A549 (cell line): ENCODE data around the gene ARHGAP22. TPM values are rescaled to one million over a fixed set of nuclear protein-coding genes. Genes with fewer than 3 reads are reported as not detected.

Experiments used
- ATAC-seq, 2 experiments: fragments of 200-7000 bp in 1 of 2; fragments of >200 bp in 1 of 2; cut with Nextera tagmentation in 1 of 2; cut with Tn5 transposase in 1 of 2; 3 replicates each; pipeline versions ENCODE4 v1.8.0 to v1.9.1; 2018 to 2020; ENCODE audit warnings: mild to moderate bottlenecking in 1 of 2, moderate library complexity in 1 of 2
- CTCF ChIA-PET: fragments of 300-600 bp; sonication (Branson Sonifier 250); formaldehyde crosslinking; extraction: SDS; loops from one replicate; lab custom pipeline; 2021; ENCODE audit warnings: antibody characterized with exemption, inconsistent platforms; lab: Yijun Ruan, JAX
- POLR2A ChIA-PET: fragments of 350-600 bp; formaldehyde crosslinking; extraction: SDS; loops from one replicate; lab custom pipeline; 2021; ENCODE audit warnings: antibody characterized with exemption, inconsistent platforms; lab: Yijun Ruan, JAX
- DNase-seq, 2 experiments: peaks; one replicate each; pipeline versions ENCODE4 v3.0.0 to v3.0.0-alpha.2; 2011 to 2016; ENCODE audit warnings: low read depth in 1 of 2, low spot score in 1 of 2
- FAIRE-seq: peaks from 2 replicates; lab custom pipeline; 2011; peaks lifted over from hg19 to GRCh38; lab: Jason Lieb, UNC
- H3K27ac ChIP-seq, 2 experiments: fragments of >200 bp; sonication (Bioruptor Twin); formaldehyde crosslinking; 3 replicates each; pipeline ENCODE4 v1.5.1; 2016 to 2017
- H3K4me1 ChIP-seq: fragments of >200 bp; sonication (Bioruptor Twin); formaldehyde crosslinking; 3 replicates; pipeline ENCODE4 v1.6.1; 2016
- H3K4me2 ChIP-seq: fragments of >200 bp; sonication (Bioruptor Twin); formaldehyde crosslinking; 3 replicates; pipeline ENCODE4 v1.6.1; 2016
- H3K4me3 ChIP-seq: fragments of >200 bp; sonication (Bioruptor Twin); formaldehyde crosslinking; 3 replicates; pipeline ENCODE4 v1.5.1; 2016
- H3K9me3 ChIP-seq: fragments of >200 bp; sonication (Bioruptor Twin); formaldehyde crosslinking; 3 replicates; pipeline ENCODE4 v1.6.1; 2016
- BHLHE40 ChIP-seq: IDR thresholded peaks from 2 replicates; pipeline ENCODE4 v1.6.1; 2012; ENCODE audit warnings: low read depth, low read length, inconsistent platforms
- CBX2 ChIP-seq: fragments of 200-600 bp; sonication (generic); IDR thresholded peaks from 2 replicates; pipeline ENCODE4 v1.6.1; 2016; ENCODE audit warnings: low read depth, mild to moderate bottlenecking, borderline replicate concordance
- CEBPB ChIP-seq, 2 experiments: fragments of >200 bp in 1 of 2; sonication (Bioruptor Twin) in 1 of 2; formaldehyde crosslinking in 1 of 2; IDR thresholded peaks; 2 replicates each; pipeline ENCODE4 v1.6.1; 2012 to 2016
- CHD2 ChIP-seq: fragments of 150-350 bp; IDR thresholded peaks from 2 replicates; pipeline ENCODE4 v1.6.1; 2014; ENCODE audit warnings: low read length; ENCODE audit not compliant: partially characterized antibody
- CHD4 ChIP-seq: fragments of 200-600 bp; sonication (generic); IDR thresholded peaks from 2 replicates; pipeline ENCODE4 v1.6.1; 2016; ENCODE audit warnings: antibody characterized with exemption, mild to moderate bottlenecking, borderline replicate concordance
- CTCF ChIP-seq: fragments of >200 bp; sonication (Bioruptor Twin); formaldehyde crosslinking; IDR thresholded peaks from 3 replicates; pipeline ENCODE4 v1.5.1; 2016
- EHMT2 ChIP-seq: fragments of 200-600 bp; sonication (generic); IDR thresholded peaks from 2 replicates; pipeline ENCODE4 v1.6.1; 2016; ENCODE audit warnings: antibody characterized with exemption, low read depth, mild to moderate bottlenecking, moderate library complexity
- ELK1 ChIP-seq: fragments of 150-350 bp; IDR thresholded peaks from 2 replicates; pipeline ENCODE4 v1.6.1; 2014; ENCODE audit warnings: low read depth, mild to moderate bottlenecking, low read length
- FOSL2 ChIP-seq, 2 experiments: fragments of 450-650 bp in 1 of 2; fragments of >200 bp in 1 of 2; sonication (Bioruptor Twin) in 1 of 2; formaldehyde crosslinking; IDR thresholded peaks; 2 replicates each; pipeline versions ENCODE4 v1.5.0 to v1.6.1; 2016 to 2020; ENCODE audit warnings: mild to moderate bottlenecking in 1 of 2, moderate library complexity in 1 of 2
- FOXS1 ChIP-seq: fragments of 250-450 bp; sonication (Bioruptor Pico); IDR thresholded peaks from 2 replicates; pipeline ENCODE4 v1.5.0; 2020; ENCODE audit warnings: mild to moderate bottlenecking, moderate library complexity
- GATA3 ChIP-seq: IDR thresholded peaks from 2 replicates; pipeline ENCODE4 v1.6.1; 2012; ENCODE audit warnings: borderline replicate concordance
- HDAC2 ChIP-seq: fragments of 200-600 bp; sonication (generic); IDR thresholded peaks from 2 replicates; pipeline ENCODE4 v1.6.1; 2016
- HES2 ChIP-seq: fragments of >200 bp; sonication (Bioruptor Twin); formaldehyde crosslinking; IDR thresholded peaks from 2 replicates; pipeline ENCODE4 v1.6.1; 2016
- HMGXB4 ChIP-seq: fragments of 250-450 bp; sonication (Bioruptor Pico); IDR thresholded peaks from 2 replicates; pipeline ENCODE4 v1.5.0; 2021; ENCODE audit warnings: mild to moderate bottlenecking, moderate library complexity, borderline replicate concordance
- HOXB13 ChIP-seq: fragments of 250-450 bp; sonication (Bioruptor Pico); IDR thresholded peaks from 2 replicates; pipeline ENCODE4 v1.5.0; 2020; ENCODE audit warnings: low read depth, mild to moderate bottlenecking, moderate library complexity
- HOXB5 ChIP-seq: fragments of 250-450 bp; sonication (Bioruptor Pico); IDR thresholded peaks from 2 replicates; pipeline ENCODE4 v1.5.0; 2020; ENCODE audit warnings: mild to moderate bottlenecking, moderate library complexity
- JUN ChIP-seq, 2 experiments: fragments of >200 bp; sonication (Bioruptor Twin); formaldehyde crosslinking; IDR thresholded peaks; 2 replicates in 1 of 2; 3 replicates in 1 of 2; pipeline ENCODE4 v1.6.1; 2016 to 2017
- NR3C1 ChIP-seq: fragments of >200 bp; sonication (Bioruptor Twin); formaldehyde crosslinking; IDR thresholded peaks from 3 replicates; pipeline ENCODE4 v1.6.1; 2017
- PHF8 ChIP-seq: fragments of 200-600 bp; sonication (generic); IDR thresholded peaks from 2 replicates; pipeline ENCODE4 v1.6.1; 2016; ENCODE audit warnings: low read depth, mild to moderate bottlenecking, antibody characterized with exemption, moderate library complexity, borderline replicate concordance
- RAD21 ChIP-seq, 2 experiments: fragments of >200 bp in 1 of 2; sonication (Bioruptor Twin) in 1 of 2; formaldehyde crosslinking in 1 of 2; IDR thresholded peaks in 1 of 2; conservative IDR thresholded peaks in 1 of 2; 2 replicates in 1 of 2; 3 replicates in 1 of 2; pipeline ENCODE4 v1.6.1; 2012 to 2018; ENCODE audit warnings: inconsistent platforms in 1 of 2
- RCOR1 ChIP-seq: fragments of 150-350 bp; IDR thresholded peaks from 2 replicates; pipeline ENCODE4 v1.6.1; 2014; ENCODE audit warnings: antibody characterized with exemption, low read length, low read depth
- RFX5 ChIP-seq: fragments of 450-650 bp; IDR thresholded peaks from 2 replicates; pipeline ENCODE4 v1.7.1; 2014; ENCODE audit warnings: antibody characterized with exemption, mild to moderate bottlenecking, moderate library complexity
- RNF2 ChIP-seq: fragments of 200-600 bp; sonication (generic); IDR thresholded peaks from 2 replicates; pipeline ENCODE4 v1.6.1; 2016; ENCODE audit warnings: low read depth, mild to moderate bottlenecking, antibody characterized with exemption, moderate library complexity, borderline replicate concordance
- SREBF2 ChIP-seq: fragments of 450-650 bp; IDR thresholded peaks from 2 replicates; pipeline ENCODE4 v1.6.1; 2014; ENCODE audit warnings: mild to moderate bottlenecking, moderate library complexity
- TFCP2L1 ChIP-seq: fragments of 250-450 bp; sonication (Bioruptor Pico); IDR thresholded peaks from 2 replicates; pipeline ENCODE4 v1.5.0; 2021; ENCODE audit warnings: mild to moderate bottlenecking
- USF2 ChIP-seq: fragments of 450-650 bp; IDR thresholded peaks from 2 replicates; pipeline ENCODE4 v1.6.1; 2014; ENCODE audit warnings: antibody characterized with exemption
- ZFP36 ChIP-seq: fragments of 450-650 bp; IDR thresholded peaks from 2 replicates; pipeline ENCODE4 v1.6.1; 2014; ENCODE audit warnings: borderline replicate concordance; ENCODE audit not compliant: partially characterized antibody
- ZNF302 ChIP-seq: fragments of 250-450 bp; sonication (Bioruptor Pico); IDR thresholded peaks from 2 replicates; pipeline ENCODE4 v1.9.0; 2021; ENCODE audit warnings: inconsistent platforms, mild to moderate bottlenecking, moderate library complexity
- WGBS: methylation state at CpG from one replicate; pipeline ENCODE4 v1.1.6; 2017; ENCODE audit errors: missing lambda C conversion rate; 5-methylcytosine and 5-hydroxymethylcytosine counted together
- polyA plus RNA-seq, 4 experiments: library from polyadenylated mRNA; depleted of rRNA in 3 of 4; stranded (reverse); fragments of >200 nt; fragmentation: RNase III in 1 of 4; extraction: RNeasy Plus Mini Kit Qiagen cat#74134 plus additional on column Dnase treatment in 1 of 4; gene quantifications; 2 replicates in 3 of 4; 3 replicates in 1 of 4; pipeline ENCODE4 v1.2.3, GENCODE V29; 2011 to 2017

Gene ARHGAP22
- polyA plus RNA-seq, 2 of the 4 experiments (the other 2 are of a cell fraction): 1.9 to 3.2 TPM

- Histone ChIP-seq H3K4me2 (no peak overlapping the region), H3K4me3 (no peak overlapping the region)
- no peak for FAIRE-seq
- POLR2A ChIA-PET: no interaction called here
- TF ChIP-seq ZFP36 (no peak), HOXB5 (no peak), RCOR1 (no peak), CEBPB (IDR thresholded peaks at IDR 0.05) (no peak), CBX2 (no peak)
- TF ChIP-seq, all 56 proteins: peak for 0
- H3K4me1 ChIP-seq: no peaks in the 10 kb centered on the region
- no peak overlapping the region for H3K27ac ChIP-seq
- WGBS: 91% methylated on average over 5 of the region's 5 CpGs
- CTCF ChIA-PET: interaction anchor here (1.3 to 1.7 kb wide), 2 partner anchors 9 to 46 kb away, joined by 3 to 4 read pairs; no protein-coding TSS in a partner anchor
- DNase-seq (no peak), ATAC-seq (no peak)
- no peaks in the 10 kb centered on the region for H3K9me3 ChIP-seq
These were observed 126.4 kb downstream of the ARHGAP22 start for GRCh38 chr10:48478469-48478868.

- Histone ChIP-seq H3K4me3 (no peak overlapping the region), H3K9me3 (no peaks in the 10 kb centered on the region; the same call in 2 of the 3 replicates), H3K4me1 (no peaks in the 10 kb centered on the region), H3K27ac (no peak overlapping the region), H3K4me2 (no peak overlapping the region)
- no peak for FAIRE-seq
- CTCF ChIA-PET: no interaction called here
- DNase-seq: no peak
- ATAC-seq: no peak
- 76% methylated on average over 4 of the region's 4 CpGs for WGBS
- TF ChIP-seq RAD21 (conservative IDR thresholded peaks at IDR 0.05 in 1 of 2, IDR thresholded peaks at IDR 0.05 in 1 of 2): no peak
- no peak for TF ChIP-seq HOXB13 (CRISPR knock-in tag)
- TF ChIP-seq SREBF2: no peak
- TF ChIP-seq JUN (IDR thresholded peaks at IDR 0.05): no peak
- TF ChIP-seq HMGXB4 (CRISPR knock-in tag): no peak
- no peak for TF ChIP-seq NR3C1
- no peak for TF ChIP-seq GATA3
- no peak for TF ChIP-seq CHD2
- TF ChIP-seq HDAC2: no peak
- TF ChIP-seq HES2: no peak
- no peak for TF ChIP-seq FOXS1 (CRISPR knock-in tag)
- TF ChIP-seq ZNF302 (CRISPR knock-in tag): no peak
- no peak for TF ChIP-seq FOSL2 (IDR thresholded peaks at IDR 0.05)
- no peak for TF ChIP-seq FOSL2 (CRISPR knock-in tag; IDR thresholded peaks at IDR 0.05)
- no peak for TF ChIP-seq TFCP2L1 (CRISPR knock-in tag)
- TF ChIP-seq RFX5: no peak
- TF ChIP-seq ELK1: no peak
- TF ChIP-seq RNF2: no peak
- no peak for TF ChIP-seq CEBPB (IDR thresholded peaks at IDR 0.05)
- POLR2A ChIA-PET: no interaction called here
These were observed 127.3 kb downstream of the ARHGAP22 start for GRCh38 chr10:48477616-48478015.

- ATAC-seq: no peak
- POLR2A ChIA-PET: no interaction called here
- TF ChIP-seq EHMT2 (no peak), PHF8 (no peak), CBX2 (no peak), HOXB13 (CRISPR knock-in tag) (no peak), CTCF (no peak), ELK1 (no peak), USF2 (no peak), CHD4 (no peak), RAD21 (conservative IDR thresholded peaks at IDR 0.05 in 1 of 2, IDR thresholded peaks at IDR 0.05 in 1 of 2) (no peak), BHLHE40 (no peak)
These were observed 127.7 kb downstream of the ARHGAP22 start for GRCh38 chr10:48477141-48477540.

More at GRCh38 chr10:48477141-48477540, 127.7 kb downstream of the ARHGAP22 start:
- H3K4me1 ChIP-seq: no peaks in the 10 kb centered on the region
- H3K4me2 ChIP-seq: no peak overlapping the region
- H3K4me3 ChIP-seq: no peak overlapping the region
- H3K9me3 ChIP-seq: no peaks in the 10 kb centered on the region; the same call in 2 of the 3 replicates
- CTCF ChIA-PET: no interaction called here
- no peak overlapping the region for H3K27ac ChIP-seq
- DNase-seq: no peak
- FAIRE-seq: no peak
